ENCODE results near the gene IGF1. TPM values are rescaled to one million over a fixed set of nuclear protein-coding genes. Genes with fewer than 3 reads are reported as not detected.

IGF1 gene
- total RNA-seq, 1 experiment from 2014 or later = 0.42 TPM

- no peak for DNase-seq (ENCODE audit: low read depth, low spot score)
- Histone ChIP-seq H3K4me2 (ENCODE audit: low read length) (no peak overlapping the region), H3K4me3 (replicated peaks in 1 of 2; ENCODE audit: low read depth in 1 of 2, low read length in 2 of 2) (no peak overlapping the region), H3K79me2 (ENCODE audit: insufficient read depth, low read length) (no peaks in the 10 kb centered on the region), H3K4me1 (ENCODE audit: control insufficient read depth in 1 of 2, insufficient read depth in 2 of 2, low read length in 2 of 2) (no peaks in the 10 kb centered on the region), H3K36me3 (ENCODE audit: control insufficient read depth in 1 of 2, insufficient read depth in 2 of 2, low read length in 2 of 2) (no peaks in the 10 kb centered on the region), H3K27ac (ENCODE audit: low read depth, low read length) (no peak overlapping the region), H3K27me3 (ENCODE audit: insufficient read depth, low read length) (peaks cover 13% of the 10 kb centered on the region; the same call in 1 of the 2 replicates), H4K20me1 (ENCODE audit: insufficient read depth) (no peaks in the 10 kb centered on the region), H2AFZ (ENCODE audit: low read depth, low read length, poor library complexity, severe bottlenecking) (no peak overlapping the region), H3K9me3 (ENCODE audit: control insufficient read depth in 1 of 2, insufficient read depth in 1 of 2, low read depth in 1 of 2, low read length in 2 of 2) (no peaks in the 10 kb centered on the region), H3K9me2 (ENCODE audit: insufficient read depth) (no peaks in the 10 kb centered on the region), H3K9ac (ENCODE audit: low read length) (no peak overlapping the region)
- ChIA-PET POLR2A (no interaction called here), RAD21 (ENCODE audit: low non-redundant PET in 1 of 2, low total read pairs in 2 of 2, uncharacterized antibody in 2 of 2, unreplicated experiment in 2 of 2) (no interaction called here), CTCF (no interaction called here)
- intact Hi-C loops (cut with micrococcal nuclease) = no loop called here
- no peak for ATAC-seq
- no TSS peak for BruUV-seq (replicated peaks)
- TF ChIP-seq MAX (IDR thresholded peaks at IDR 0.05) (no peak), FOSL1 (IDR thresholded peaks at IDR 0.05; ENCODE audit: low read depth) (no peak), EZH2phosphoT487 (IDR thresholded peaks at IDR 0.05; ENCODE audit: borderline replicate concordance) (no peak), ZFX (IDR thresholded peaks at IDR 0.05) (no peak), EZH2 (IDR thresholded peaks at IDR 0.05) (no peak), TCF7L2 (IDR thresholded peaks at IDR 0.05; ENCODE audit: borderline replicate concordance, extremely low read depth, insufficient read depth, insufficient read length) (no peak), ZNF274 (IDR thresholded peaks at IDR 0.05; ENCODE audit: low read depth, low read length) (no peak), POLR2A (IDR thresholded peaks at IDR 0.05; ENCODE audit: borderline replicate concordance, extremely low read depth, insufficient read depth, insufficient read length) (no peak), ELF1 (IDR thresholded peaks at IDR 0.05; ENCODE audit: borderline replicate concordance, low read depth) (no peak), CTCF (IDR thresholded peaks at IDR 0.05 in 2 of 3, conservative IDR thresholded peaks at IDR 0.05 in 1 of 3; ENCODE audit: borderline replicate concordance in 1 of 3, insufficient read depth in 1 of 3, low read depth in 2 of 3, low read length in 2 of 3) (no peak), POLR2AphosphoS5 (IDR thresholded peaks at IDR 0.05; ENCODE audit: low read depth, low read length) (no peak), SRF (IDR thresholded peaks at IDR 0.05; ENCODE audit: low read depth) (no peak), SP1 (IDR thresholded peaks at IDR 0.05; ENCODE audit: low read depth) (no peak), EGR1 (IDR thresholded peaks at IDR 0.05; ENCODE audit: low read depth) (no peak)
These were observed 16.2 kb upstream of the IGF1 start for GRCh38 chr12:102496591-102496990.
